ENCODE data around the gene C6orf120. TPM values are rescaled to one million over a fixed set of nuclear protein-coding genes. Genes with fewer than 3 reads are reported as not detected.

The C6orf120 gene
- total and polyA plus RNA-seq, 2 donors (not counting 3 experiments of a cell fraction or from before 2014, with no cell fraction given) = 13.8 to 30.1 TPM

DNA sequence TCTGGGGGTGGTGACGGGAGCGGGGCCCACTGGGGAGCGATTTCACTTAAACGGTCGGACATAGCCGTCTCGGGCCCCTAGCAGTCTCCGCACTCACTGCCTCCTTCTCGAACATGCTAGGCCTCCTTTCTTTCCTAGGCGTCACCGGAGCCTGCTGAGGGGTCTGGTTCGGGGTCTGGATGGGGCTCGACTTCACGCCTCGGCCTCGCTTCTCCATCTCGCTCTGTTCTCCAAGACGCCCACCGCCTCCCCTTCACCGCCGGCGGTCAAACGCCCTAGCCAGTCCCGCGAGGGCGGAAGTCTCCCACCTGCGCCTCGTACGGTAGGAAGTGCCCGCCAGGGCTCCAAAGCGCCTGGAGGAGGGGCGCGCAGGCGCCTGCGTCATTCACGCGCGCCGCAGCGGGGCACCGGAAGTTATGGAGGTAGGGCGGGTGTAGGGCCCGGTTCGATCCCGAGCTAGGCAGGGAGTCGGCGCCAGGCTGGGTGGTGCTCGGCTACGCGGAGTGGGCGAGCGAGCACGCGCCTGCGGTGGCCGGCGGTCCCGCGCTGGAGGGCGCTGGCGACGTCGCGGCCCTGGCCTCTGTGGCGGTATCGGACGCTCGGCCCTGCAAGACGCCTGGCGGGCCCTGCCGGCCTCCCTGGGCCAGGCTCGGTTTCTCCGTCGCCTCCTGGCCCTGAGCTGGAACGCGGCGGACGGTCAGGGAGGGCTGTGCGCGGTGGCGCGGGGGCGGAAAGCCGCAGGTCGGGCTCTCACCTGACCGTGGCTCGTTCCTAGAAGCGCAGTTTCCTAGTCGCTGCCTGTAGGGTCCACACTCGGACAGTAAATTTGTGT, 49.5 kb downstream of the C6orf120 start, which contains the start of the genes DYNLT2 and ERMARD:
Gene DYNLT2 (minus strand): TSS at position 331 of the 832 bp plus-strand sequence. CDS start 114 bp downstream, at position 217.
Gene ERMARD (plus strand): TSS at position 381 of the 832 bp plus-strand sequence. CDS start 36 bp downstream, at position 417.
- FAIRE-seq = peak; percentile 82
- H2AFZ ChIP-seq (ENCODE audit: low read depth, low read length) = peak within 1 kb of the TSS; percentile 84
- peaks cover 14% of the 10 kb centered on the region for H3K4me1 ChIP-seq (ENCODE audit: control insufficient read depth, extremely low read depth, insufficient read depth, low read length)
- CTCF ChIA-PET = interaction anchor here (1.0 to 2.0 kb wide), 6 partner anchors 10 to 766 kb away, joined by 3 to 5 read pairs (median 4); no protein-coding TSS in a partner anchor
- intact Hi-C loops (cut with micrococcal nuclease) (loop anchor here (1.0 to 5.0 kb wide), 5 partner anchors 26 to 803 kb away; partner anchors contain the start of genes C6orf120, TBP and WDR27), dilution Hi-C loops (cut with MboI; ENCODE audit: extremely low pct_ligation_motif_present, low sequenced_read_pairs) (no loop called here)
- H3K9me1 ChIP-seq (replicated peaks; ENCODE audit: control insufficient read depth, extremely low read depth, insufficient read depth, low read length) = no peaks in the 10 kb centered on the region
- POLR2A ChIA-PET = interaction anchor here (0.8 kb wide), 1 partner anchor 50 kb away, joined by 3 read pairs; no protein-coding TSS in a partner anchor
- H3K27me3 ChIP-seq (ENCODE audit: control insufficient read depth in 2 of 2, insufficient read depth in 2 of 2, low read length in 2 of 2) = no peaks in the 10 kb centered on the region
- DNase-seq (ENCODE audit: low read depth, low spot score) = peak; percentile 96
- no peaks in the 10 kb centered on the region for H3K9me3 ChIP-seq (replicated peaks; ENCODE audit: control insufficient read depth, insufficient read depth, low read length)
- H3K4me3 ChIP-seq (replicated peaks in 1 of 3; ENCODE audit: insufficient read depth in 1 of 3, low read depth in 1 of 3, low read length in 3 of 3) = peak within 1 kb of the TSS; percentile 62 to 95 (median 92)
- H3K79me2 ChIP-seq (ENCODE audit: control insufficient read depth, insufficient read depth, low read length) = peaks cover 11% of the 10 kb centered on the region
- peak within 1 kb of the TSS; percentile 99 for H3K9ac ChIP-seq (replicated peaks; ENCODE audit: extremely low read depth, insufficient read depth, low read length)
- H3K27ac ChIP-seq (ENCODE audit: insufficient read depth, low read depth, low read length) = peak within 1 kb of the TSS; percentile 83
- TF ChIP-seq, protein P1, sequence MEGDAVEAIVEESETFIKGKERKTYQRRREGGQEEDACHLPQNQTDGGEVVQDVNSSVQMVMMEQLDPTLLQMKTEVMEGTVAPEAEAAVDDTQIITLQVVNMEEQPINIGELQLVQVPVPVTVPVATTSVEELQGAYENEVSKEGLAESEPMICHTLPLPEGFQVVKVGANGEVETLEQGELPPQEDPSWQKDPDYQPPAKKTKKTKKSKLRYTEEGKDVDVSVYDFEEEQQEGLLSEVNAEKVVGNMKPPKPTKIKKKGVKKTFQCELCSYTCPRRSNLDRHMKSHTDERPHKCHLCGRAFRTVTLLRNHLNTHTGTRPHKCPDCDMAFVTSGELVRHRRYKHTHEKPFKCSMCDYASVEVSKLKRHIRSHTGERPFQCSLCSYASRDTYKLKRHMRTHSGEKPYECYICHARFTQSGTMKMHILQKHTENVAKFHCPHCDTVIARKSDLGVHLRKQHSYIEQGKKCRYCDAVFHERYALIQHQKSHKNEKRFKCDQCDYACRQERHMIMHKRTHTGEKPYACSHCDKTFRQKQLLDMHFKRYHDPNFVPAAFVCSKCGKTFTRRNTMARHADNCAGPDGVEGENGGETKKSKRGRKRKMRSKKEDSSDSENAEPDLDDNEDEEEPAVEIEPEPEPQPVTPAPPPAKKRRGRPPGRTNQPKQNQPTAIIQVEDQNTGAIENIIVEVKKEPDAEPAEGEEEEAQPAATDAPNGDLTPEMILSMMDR (IDR thresholded peaks at IDR 0.05; ENCODE audit: extremely low read depth in 1 of 2, insufficient read depth in 1 of 2, low read depth in 1 of 2, low read length in 2 of 2) = peak in 1 of 2 donors; percentile 23
- TF ChIP-seq, protein P2, sequence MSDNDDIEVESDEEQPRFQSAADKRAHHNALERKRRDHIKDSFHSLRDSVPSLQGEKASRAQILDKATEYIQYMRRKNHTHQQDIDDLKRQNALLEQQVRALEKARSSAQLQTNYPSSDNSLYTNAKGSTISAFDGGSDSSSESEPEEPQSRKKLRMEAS (IDR thresholded peaks at IDR 0.05; ENCODE audit: insufficient read depth, insufficient read length) = no peak
- TF ChIP-seq FOS (IDR thresholded peaks at IDR 0.05; ENCODE audit: borderline replicate concordance, insufficient read depth, low read length) (no peak), POLR2AphosphoS5 (IDR thresholded peaks at IDR 0.05; ENCODE audit: insufficient read depth, low read depth, low read length) (peak; percentile 97), JUN (IDR thresholded peaks at IDR 0.05; ENCODE audit: borderline replicate concordance, insufficient read depth, insufficient read length, low read depth) (no peak), MYC (IDR thresholded peaks at IDR 0.05; ENCODE audit: low read depth, low read length) (no peak), EZH2 (IDR thresholded peaks at IDR 0.05; ENCODE audit: borderline replicate concordance, low read depth, low read length, severe bottlenecking) (no peak), POLR2A (IDR thresholded peaks at IDR 0.05; ENCODE audit: low read depth, low read length) (peak; percentile 87), GATA2 (IDR thresholded peaks at IDR 0.05; ENCODE audit: insufficient read depth, insufficient read length, low read depth, low read length) (no peak)
- H3K4me2 ChIP-seq (ENCODE audit: insufficient read depth, low read length) = peak within 1 kb of the TSS; percentile 92
- H4K20me1 ChIP-seq (replicated peaks; ENCODE audit: control insufficient read depth, extremely low read depth, insufficient read depth, low read length) = no peaks in the 10 kb centered on the region
- H3K36me3 ChIP-seq (ENCODE audit: control insufficient read depth in 2 of 2, extremely low read depth in 1 of 2, insufficient read depth in 2 of 2, low read length in 2 of 2) = no peaks in the 10 kb centered on the region
- BruUV-seq (replicated peaks) = TSS peak; percentile 86
